Lower leg skin (tissue), 3 donors: ENCODE measurements around the gene GPR158.

Source experiments
- CTCF ChIP-seq, 3 donors: fragments of 450-650 bp; IDR thresholded peaks; one replicate each; pipeline ENCODE4 v1.5.1; 2016; ENCODE audit warnings: antibody characterized with exemption in 3 of 3, mild to moderate bottlenecking in 3 of 3, moderate library complexity in 2 of 3
- POLR2A ChIP-seq, 2 donors: fragments of 450-650 bp; IDR thresholded peaks; one replicate each; pipeline ENCODE4 v1.6.1; 2016 to 2017; ENCODE audit warnings: antibody characterized with exemption in 2 of 2, mild to moderate bottlenecking in 1 of 2, moderate library complexity in 1 of 2

GRCh38 chr10:25232204-25232603 lies 57.4 kb downstream of the GPR158 start:
- TF ChIP-seq CTCF (IDR thresholded peaks at IDR 0.05), result no peak
- TF ChIP-seq POLR2A (IDR thresholded peaks at IDR 0.05), result no peak
